GM12873 (cell line): ENCODE data around the gene CCDC150.

Source experiments
- TF ChIP-seq, protein P1 (sequence below): IDR thresholded peaks from 2 replicates; pipeline ENCODE4 v1.5.1; 2012; ENCODE audit warnings: low read depth, mild to moderate bottlenecking, moderate library complexity, low read length, control low read depth; ENCODE audit not compliant: insufficient read depth; ENCODE audit errors: missing control alignments

The CCDC150 gene

DNA sequence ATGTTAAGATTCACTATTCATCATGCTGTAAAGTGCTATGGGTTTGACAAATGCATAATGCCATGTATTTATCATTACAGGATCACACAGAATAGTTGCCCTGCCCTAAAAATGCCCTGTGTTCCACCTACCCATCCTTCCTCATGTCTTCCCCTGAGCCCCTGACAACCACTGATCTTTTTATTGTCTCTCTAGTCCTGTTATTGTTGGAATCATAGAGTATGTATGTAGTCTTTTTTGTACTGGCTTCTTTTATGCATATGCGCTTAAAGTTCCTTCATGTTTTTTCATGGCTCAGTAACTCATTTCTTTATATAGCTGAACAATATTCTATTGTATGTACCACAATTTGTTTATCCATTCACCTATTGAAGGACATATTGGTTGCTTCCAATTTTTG is 20.3 kb downstream of the CCDC150 start:
- TF ChIP-seq, protein P1, sequence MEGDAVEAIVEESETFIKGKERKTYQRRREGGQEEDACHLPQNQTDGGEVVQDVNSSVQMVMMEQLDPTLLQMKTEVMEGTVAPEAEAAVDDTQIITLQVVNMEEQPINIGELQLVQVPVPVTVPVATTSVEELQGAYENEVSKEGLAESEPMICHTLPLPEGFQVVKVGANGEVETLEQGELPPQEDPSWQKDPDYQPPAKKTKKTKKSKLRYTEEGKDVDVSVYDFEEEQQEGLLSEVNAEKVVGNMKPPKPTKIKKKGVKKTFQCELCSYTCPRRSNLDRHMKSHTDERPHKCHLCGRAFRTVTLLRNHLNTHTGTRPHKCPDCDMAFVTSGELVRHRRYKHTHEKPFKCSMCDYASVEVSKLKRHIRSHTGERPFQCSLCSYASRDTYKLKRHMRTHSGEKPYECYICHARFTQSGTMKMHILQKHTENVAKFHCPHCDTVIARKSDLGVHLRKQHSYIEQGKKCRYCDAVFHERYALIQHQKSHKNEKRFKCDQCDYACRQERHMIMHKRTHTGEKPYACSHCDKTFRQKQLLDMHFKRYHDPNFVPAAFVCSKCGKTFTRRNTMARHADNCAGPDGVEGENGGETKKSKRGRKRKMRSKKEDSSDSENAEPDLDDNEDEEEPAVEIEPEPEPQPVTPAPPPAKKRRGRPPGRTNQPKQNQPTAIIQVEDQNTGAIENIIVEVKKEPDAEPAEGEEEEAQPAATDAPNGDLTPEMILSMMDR = no peak

DNA sequence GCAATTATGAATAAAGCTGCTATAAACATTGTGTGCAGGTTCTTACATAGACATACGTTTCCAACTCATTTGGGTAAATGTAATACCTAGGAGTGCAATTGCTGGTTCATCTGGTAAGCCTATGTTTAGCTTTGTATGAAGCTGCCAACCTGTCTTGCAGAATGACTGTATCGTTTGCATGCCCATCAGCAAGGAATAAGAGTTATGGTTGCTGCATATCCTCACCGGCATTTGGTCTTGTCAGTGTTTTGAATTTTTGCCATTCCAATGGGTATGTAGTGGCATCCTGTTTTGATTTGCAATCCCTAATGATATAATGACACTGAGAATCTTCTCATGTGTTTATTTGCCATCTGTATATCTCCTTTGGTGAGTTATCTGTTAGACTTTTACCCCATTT is 20.7 kb downstream of the CCDC150 start:
- TF ChIP-seq, protein P1 = no peak

DNA sequence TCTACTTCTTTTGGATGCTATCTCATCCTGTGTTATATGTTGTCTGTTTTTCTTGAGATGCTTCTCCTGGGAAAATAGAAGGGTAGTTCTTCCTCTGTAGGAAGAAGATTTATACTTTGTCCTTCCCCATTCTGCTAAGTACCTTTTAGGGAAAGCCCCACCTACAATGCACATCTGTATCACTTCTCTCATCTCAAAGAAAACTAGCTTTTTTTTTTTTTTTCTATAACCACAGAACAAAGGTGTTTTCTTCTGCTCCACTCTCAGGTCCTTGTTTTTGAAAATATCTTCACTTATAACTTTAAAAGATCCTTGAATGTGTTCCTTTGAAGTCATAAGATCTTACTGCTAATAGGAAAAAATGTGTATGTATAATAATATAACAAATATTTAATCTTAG is 30.8 kb downstream of the CCDC150 start:
- TF ChIP-seq, protein P1 = no peak

DNA sequence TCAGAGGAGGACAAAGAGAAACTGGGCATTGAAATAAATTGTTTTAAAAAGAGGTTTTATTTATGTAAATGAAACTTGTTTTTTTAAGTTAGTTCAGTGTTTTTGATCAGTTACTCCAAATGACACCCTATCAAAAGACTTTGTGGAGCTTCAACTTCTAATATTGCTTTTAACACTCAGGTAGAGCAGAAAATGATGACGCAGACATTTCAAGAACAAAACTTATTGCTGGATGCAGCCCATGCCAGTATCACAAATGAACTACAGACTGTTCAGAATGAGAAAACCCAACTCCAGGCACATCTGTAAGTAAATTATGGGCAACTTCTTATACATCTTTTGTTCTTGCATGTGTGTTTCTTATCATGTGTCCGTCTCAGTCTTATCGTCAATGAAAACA is 36.4 kb downstream of the CCDC150 start:
- TF ChIP-seq, protein P1 = no peak

DNA sequence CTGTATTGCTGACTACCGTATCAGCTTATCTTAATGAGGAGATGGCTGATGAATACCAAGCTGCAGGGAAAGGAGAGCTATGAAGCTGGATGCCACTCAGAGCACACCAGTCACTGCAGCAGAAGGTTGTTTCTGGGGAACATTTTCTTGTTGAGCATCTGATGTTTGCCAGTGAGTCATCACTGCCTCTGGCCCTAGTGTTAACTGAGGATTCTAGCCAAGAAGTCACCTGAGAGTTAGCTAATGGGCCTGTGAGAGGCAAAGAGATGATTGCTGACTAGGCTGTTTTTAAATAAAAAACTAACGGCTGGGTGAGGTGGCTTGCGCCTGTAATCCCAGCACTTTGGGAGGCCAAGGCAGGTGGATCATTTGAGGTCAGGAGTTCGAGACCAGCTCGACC is 37.9 kb downstream of the CCDC150 start:
- TF ChIP-seq, protein P1 = no peak

DNA sequence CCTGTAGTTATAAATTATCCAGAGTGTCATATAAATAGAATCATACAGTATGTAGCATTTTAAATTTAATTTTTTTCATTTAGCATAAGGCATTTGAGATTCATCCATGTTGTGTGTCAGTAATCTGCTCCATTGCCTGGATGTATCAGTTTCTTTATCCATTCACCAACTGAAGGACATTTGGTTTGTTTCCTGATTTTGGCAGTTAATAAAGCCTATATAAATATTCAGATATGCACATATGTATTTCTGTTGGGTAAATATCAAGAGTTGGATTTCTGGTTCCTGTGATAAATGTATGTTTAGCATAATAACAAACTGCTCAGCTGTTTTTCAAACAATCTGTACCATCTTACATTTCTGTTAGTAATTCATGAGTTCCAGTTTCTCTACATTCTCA is 39.9 kb downstream of the CCDC150 start:
- TF ChIP-seq, protein P1 = no peak

DNA sequence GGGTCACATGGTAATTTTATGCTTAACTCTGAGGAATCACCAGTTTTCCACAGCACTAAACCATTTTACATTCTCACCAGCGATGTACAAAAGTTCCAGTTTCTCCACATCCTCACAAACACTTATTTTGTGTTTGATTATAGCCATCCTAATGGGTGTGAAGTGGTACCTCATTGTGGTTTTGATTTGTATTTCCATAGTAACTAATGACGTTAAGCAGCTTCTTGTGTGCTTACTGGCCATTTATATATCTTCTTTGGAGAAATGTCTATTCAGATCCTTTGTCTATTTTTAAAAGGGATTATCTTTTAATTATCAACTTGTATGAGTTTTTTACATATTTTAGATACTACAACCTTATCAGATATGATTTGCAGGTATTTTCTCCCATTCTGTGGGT is 42.0 kb downstream of the CCDC150 start:
- TF ChIP-seq, protein P1 = no peak
